NCI-H2107 treated with DMSO at 0.1 percent for 48 hours (cell line): ENCODE data around the gene TIPRL.
"Not testable (repeated sequence)": the region's sequence is repeated elsewhere in the genome, so short reads cannot be mapped to it uniquely, and the experiment has no call there.

Source experiments
- DNase-seq: peaks from one replicate; lab custom pipeline; 2025; ENCODE audit not compliant: unreplicated experiment; lab: John Stamatoyannopoulos, UW

TIPRL gene

GRCh38 chr1:168207673-168208072, 28.9 kb downstream of the TIPRL start:
- not testable (repeated sequence) for DNase-seq

DNA sequence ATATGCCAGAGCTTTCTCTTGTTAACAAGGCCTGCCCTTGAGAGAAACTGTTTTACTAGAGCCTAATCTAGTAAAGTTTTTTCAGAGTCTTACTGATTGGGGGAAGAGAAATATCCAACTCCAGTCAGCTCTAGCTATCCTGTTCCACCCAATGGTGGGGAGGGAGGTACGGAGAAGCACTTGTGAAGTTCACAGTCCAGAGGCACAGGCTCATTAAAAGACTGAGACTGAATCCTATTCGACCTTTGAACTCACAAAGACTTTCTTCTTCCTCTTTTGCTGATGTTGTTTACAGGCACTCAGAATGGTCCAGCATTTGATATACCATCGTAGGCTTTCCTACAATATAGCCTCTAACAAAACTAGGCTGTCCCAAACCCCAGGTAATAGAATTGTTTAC, 31.6 kb downstream of the TIPRL start:
- no peak for DNase-seq

- DNase-seq = no peak
These were observed 34.6 kb downstream of the TIPRL start for GRCh38 chr1:168213349-168213748.

DNA sequence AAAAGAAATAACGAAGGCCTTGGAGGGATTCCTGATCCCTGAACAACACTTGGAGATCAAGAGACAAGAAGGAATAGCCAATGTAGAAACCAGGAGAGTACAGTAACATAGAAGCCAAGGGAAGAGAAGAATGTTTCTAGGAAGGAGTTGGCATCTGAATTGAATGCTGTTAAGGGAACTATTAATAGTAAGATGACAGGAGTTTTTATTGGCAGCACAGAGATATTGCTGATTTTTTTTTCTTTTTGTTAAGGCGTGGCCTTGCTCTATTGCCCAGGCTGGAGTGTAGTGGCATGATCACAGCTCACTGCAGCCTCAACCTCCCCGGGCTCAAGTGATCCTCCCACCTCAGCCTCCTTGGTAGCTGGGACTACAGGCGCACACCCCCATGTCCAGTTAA, 37.4 kb downstream of the TIPRL start:
- DNase-seq = no peak

DNA sequence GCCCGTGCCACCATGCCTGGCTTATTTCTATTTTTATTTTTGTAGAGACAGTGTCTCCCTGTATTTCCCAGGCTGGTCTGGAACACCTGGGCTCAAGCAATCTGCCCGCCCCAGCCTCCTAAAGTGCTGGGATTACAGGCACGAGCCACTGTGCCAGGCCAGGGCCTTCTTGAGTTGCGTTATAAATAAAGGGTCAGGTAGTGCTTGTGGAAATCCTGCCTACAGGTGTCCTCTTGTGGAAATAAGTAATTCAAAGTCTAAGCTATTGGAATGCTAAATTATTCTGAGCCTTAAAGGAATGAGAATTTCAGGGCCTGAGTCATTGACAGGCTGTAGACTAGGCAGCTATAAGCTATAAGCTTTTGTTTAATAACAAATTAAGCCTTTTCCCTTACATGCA, 38.9 kb downstream of the TIPRL start:
- DNase-seq = no peak

DNA sequence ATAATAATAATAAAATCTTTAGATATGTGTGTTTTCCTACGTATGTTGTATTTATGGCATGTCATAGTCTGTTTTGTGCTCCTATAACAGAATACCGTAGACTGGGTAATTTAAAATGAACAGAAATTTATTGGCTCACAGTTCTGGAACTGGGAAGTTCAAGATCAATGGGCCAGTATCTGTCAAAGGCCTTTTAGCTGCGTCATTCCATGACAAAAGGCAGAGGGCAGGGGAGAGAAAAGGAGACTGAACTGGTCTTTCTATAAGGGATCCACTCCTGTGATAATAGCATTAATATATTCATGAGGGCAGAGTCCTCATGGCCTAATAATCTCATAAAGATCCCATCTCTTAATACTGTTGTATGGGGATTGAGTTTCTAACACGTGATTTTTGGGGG, 39.9 kb downstream of the TIPRL start:
- DNase-seq = no peak

DNA sequence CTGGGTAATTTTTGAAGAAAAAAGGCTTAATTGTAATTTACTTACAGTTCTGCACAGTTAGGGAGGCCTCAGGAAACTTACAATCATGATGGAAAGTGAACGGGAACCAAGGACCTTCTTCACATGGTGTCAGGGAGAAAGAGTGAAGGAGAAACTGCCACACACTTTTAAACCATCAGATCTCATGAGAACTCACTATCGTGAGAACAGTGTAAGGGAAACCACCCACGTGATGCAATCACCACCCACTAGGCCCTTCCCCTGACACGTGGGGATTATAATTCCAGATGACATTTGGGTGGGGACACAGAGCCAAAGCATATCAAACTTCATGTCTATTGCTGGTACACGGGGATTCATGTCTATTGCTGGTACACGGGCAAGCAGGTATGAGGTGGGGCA, 41.7 kb downstream of the TIPRL start:
- no peak for DNase-seq

DNA sequence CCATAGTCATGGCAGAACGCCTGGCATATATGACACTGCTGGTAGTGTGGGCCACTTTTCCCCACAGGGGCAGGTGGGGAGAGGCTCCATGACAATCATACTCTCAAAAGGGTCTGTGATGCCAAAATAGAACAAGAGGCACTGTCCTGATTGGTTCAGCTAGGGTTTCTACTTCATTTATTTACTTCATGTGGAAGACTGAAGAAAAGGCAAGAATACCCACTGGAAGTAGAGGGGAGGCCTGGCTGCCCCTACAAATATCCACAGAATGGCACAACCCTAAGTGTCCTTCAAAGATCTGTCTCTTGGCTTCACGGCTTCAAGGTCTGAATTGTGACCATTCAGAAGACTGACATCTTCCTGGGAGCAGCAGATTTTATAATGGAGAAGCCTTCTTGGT, 42.5 kb downstream of the TIPRL start:
- no peak for DNase-seq

GRCh38 chr1:168223261-168223660, 44.5 kb downstream of the TIPRL start:
- DNase-seq = no peak

DNA sequence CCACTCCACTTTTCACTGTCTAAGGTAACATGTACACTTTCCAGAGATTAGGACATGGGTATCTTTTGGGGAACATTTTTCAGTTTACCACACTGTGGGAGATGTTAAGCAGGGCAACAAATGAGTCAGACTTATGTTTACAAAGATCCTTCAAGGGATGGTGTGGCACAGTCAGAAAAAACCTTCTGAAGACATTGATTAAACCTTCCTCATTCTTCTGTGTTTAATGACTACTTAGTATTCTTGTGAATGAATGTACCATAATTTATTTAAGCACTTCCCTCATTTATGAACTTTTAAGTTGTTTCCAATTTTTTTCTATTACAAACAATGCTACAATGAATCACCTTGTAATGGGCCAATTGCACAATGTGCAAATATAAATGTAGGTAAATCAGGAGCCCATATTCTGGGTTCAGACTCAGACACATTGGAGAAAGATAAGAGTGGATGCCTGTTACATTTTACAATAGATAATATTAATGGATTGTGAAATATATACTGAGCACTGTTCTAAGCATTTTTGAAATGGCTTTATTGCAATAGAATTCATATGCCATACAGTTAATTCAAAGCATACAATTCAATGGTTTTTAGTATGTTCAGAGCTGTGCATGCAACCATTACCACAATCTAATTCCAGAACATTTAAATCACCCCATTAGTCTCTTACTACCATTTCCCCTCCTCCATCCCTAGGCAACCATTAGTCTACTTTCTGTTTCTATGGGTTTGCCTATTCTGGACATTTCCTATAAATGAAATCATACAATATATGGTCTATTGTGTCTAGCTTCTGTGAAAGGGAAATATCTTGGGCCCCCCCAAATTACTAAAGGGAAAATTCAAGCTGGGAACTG, 45.1 kb downstream of the TIPRL start:
- DNase-seq = no peak

DNA sequence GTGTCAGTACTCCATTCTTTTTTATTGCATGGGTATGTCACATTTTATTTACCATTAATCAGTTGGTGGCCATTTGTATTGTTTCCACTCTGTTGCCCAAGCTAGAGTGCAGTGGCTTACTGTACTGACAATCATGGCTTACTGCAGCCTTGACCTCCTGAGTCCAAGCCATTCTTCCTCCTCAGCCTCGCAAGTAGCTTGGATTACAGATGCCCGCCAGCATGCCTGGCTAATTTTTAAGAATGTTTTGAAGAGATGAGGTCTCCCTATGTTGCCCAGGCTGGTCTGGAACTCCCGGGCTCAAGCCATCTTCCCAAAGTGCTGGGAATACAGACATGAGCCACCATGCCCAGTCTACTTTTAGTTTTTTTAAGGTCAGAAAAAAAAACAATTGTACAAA, 46.2 kb downstream of the TIPRL start:
- no peak for DNase-seq

GRCh38 chr1:168225476-168226190, 46.9 kb downstream of the TIPRL start, which contains the start of gene SFT2D2:
TSS of gene SFT2D2 (plus strand) at chr1:168226004. CDS start at chr1:168226080, 76 bp downstream.
- DNase-seq = peak; percentile 77

DNA sequence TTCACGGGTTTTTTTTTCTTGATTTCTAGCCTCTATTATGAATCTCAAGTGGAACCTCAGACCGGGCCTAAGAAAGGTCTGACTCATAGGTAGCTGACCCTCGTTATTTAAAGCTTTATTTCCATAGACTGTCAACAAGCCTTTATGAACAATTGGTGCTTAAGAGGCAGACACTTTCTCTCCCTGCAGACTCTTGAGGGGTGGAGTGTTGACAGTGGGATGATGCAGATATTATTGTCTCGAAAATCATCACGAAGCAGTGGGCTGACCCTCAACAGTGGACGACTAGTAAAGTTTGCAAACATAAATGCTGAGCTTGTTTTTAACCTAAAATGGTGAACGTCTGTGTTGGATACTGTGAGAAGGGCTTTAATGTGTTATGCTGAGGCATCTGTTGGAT, 48.9 kb downstream of the TIPRL start:
- no peak for DNase-seq

DNA sequence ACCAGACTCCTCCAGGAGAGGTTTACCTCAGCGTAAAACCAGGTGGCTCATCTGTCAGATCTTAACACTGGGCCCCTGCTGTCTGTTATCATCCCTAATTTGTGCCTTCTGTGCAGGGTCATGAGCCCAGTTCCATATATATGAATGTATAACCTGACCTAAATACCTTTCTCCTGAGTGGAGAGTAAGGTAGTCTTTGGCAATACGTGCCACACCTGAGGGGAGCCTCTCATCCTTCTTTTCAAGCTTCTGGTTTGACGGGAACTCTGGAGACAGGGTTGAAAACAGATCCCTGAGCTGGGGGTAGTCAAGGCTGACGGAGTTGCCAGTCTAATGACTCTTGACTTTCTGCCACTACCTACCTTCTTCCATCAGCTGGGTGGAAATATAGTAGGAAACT, 51.1 kb downstream of the TIPRL start:
- no peak for DNase-seq

DNA sequence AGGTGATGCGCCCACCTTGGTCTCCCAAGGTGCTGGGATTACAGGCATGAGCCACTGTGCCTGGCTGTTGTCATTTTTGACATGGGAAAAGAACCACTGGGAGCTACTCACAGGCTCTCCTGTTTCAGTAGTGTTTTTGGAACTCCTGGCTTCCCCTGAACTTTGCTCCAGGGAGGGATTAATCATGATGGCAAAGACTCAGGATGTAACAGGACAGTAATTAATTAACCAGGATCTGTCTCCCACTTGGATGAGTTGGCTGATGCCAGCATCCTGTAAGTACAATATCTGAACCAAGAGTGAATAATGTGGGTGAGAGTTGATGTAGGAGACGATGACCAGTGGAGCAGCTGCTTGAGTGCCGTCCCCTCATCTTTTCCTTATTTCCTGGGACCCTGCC, 51.9 kb downstream of the TIPRL start:
- DNase-seq = no peak

GRCh38 chr1:168234846-168235547, 56.2 kb downstream of the TIPRL start:
- DNase-seq = peak; percentile 29

DNA sequence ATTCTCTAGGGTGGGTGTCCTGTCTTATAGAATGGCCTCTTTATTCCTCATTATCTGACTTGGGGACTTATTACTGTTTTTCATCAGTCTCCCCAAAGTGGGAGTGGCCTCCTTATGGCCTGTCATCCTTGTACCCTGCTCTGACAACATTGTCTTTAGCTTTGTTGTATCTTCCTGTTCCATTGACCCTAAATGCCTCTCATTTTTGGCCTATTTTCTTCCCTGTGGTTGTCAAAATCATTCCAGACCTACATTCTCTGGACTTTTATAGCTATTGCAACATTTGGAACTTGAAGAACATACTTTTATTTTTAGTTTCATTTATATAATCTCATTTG, 56.8 kb downstream of the TIPRL start:
- DNase-seq = no peak

- no peak for DNase-seq
These were observed 57.2 kb downstream of the TIPRL start for GRCh38 chr1:168235937-168236336.

DNA sequence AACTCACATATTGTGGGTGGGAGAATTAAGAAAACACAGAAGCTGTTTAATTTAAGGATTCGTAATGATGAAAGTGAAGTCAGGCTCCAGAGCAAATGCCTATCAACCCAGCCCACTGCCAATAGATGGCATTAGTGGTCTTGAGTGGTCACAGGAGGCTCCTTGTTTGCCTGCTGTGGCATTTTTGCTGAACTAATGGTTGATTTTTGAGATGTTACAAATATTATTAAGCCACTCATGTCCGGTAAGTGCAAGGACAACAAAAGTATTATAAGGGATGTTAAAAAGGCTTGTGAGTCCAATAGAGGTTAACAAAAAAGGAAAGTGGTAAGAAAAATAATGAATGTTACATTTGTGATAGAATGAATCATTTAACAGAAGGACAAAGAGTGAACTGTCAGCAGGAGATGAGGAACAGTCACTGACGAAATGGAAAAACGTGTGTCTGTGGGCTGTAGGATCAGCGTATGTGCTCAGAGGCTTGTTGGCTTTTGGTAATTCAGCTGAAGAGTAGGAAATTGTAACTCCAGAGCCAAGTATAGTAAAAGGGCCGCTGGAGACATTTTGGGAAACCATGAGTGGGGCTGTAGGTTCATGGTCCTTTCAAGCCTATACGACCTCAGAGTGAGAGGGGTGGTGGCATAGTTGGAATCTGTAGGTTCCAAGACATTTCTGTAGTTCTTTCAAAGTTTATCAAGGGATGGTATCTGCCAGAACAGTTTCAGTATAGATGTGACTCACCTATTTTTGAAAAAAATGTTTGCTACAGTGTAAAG, 58.3 kb downstream of the TIPRL start:
- DNase-seq = no peak

DNA sequence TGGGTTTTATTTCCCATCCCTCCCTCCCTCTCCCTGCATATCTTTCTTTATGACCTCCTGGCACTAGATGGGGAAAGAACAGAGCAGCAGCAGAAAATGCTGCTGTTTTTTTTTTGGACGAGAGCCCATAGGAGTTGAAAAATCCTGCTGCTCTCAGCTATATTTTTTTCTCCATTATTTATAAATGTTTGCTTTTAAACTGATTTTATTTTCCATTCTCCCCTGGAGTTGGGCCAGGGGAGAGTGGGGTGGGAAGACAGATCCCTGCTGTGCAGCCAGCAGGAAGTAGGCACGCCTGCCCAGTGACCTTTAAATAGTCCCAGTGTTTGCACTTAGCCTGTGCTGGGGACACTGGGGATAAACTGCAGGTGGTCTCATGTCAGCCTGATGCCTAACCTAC, 64.4 kb downstream of the TIPRL start:
- DNase-seq = no peak

- no peak for DNase-seq
These were observed 65.0 kb downstream of the TIPRL start for GRCh38 chr1:168243636-168244212.
